Heart left ventricle (tissue), 16 donors: ENCODE results near the gene RAB30. TPM values are rescaled to one million over a fixed set of nuclear protein-coding genes. Genes with fewer than 3 reads are reported as not detected.
A peak's percentile ranks its signal among the peaks of the same experiment; 100 is the strongest.

Experiments
- ATAC-seq, 4 donors: fragments of 200-7000 bp; cut with Tn5 transposase; one replicate each; pipeline ENCODE4 v1.9.1; 2020 to 2022; ENCODE audit warnings: moderate library complexity in 4 of 4, mild to moderate bottlenecking in 3 of 4, moderate number of reproducible peaks in 1 of 4
- DNase-seq, 5 donors: peaks; one replicate each; pipeline ENCODE4 v3.0.0-alpha.2; 2020
- H3K27ac ChIP-seq, 12 donors: fragments of 200-600 bp; sonication (generic) in 4 of 12; one replicate each; pipeline versions ENCODE4 v1.5.0 to v1.8.0; 2016 to 2022; ENCODE audit warnings: mild to moderate bottlenecking in 2 of 12
- H3K27me3 ChIP-seq, 9 donors: fragments of 200-600 bp; sonication (generic) in 2 of 9; one replicate each; pipeline versions ENCODE4 v1.5.1 to v1.8.0; 2016 to 2022; ENCODE audit warnings: mild to moderate bottlenecking in 3 of 9
- H3K36me3 ChIP-seq, 9 donors: fragments of 200-600 bp; sonication (generic) in 2 of 9; one replicate each; pipeline versions ENCODE4 v1.5.0 to v1.8.0; 2018 to 2022; ENCODE audit warnings: mild to moderate bottlenecking in 2 of 9
- H3K4me1 ChIP-seq, 12 donors: fragments of 200-600 bp; sonication (generic) in 4 of 12; one replicate each; pipeline versions ENCODE4 v1.5.0 to v1.8.0; 2016 to 2022; ENCODE audit warnings: mild to moderate bottlenecking in 3 of 12
- H3K4me3 ChIP-seq, 12 donors: fragments of 200-600 bp; sonication (generic) in 4 of 12; one replicate each; pipeline versions ENCODE4 v1.5.0 to v1.8.0; 2017 to 2022; ENCODE audit warnings: mild to moderate bottlenecking in 9 of 12, moderate library complexity in 4 of 12
- H3K9me3 ChIP-seq, 12 donors: fragments of 200-600 bp; sonication (generic) in 4 of 12; one replicate each; pipeline versions ENCODE4 v1.5.0 to v1.8.0; 2016 to 2022; ENCODE audit warnings: mild to moderate bottlenecking in 1 of 12
- POLR2A ChIP-seq, 2 donors: fragments of 450-650 bp; IDR thresholded peaks; one replicate each; pipeline ENCODE4 v1.6.1; 2017; ENCODE audit warnings: antibody characterized with exemption in 2 of 2, mild to moderate bottlenecking in 2 of 2, moderate library complexity in 2 of 2
- WGBS, 4 donors: extraction: QIAGEN DNeasy Blood & Tissue Kit in 2 of 4; methylation state at CpG; one replicate each; pipeline versions ENCODE4 v1.1.5 to v1.1.7; 2013 to 2018; 5-methylcytosine and 5-hydroxymethylcytosine counted together
- intact Hi-C, 10 donors: fragments of 100-400 bp; cut with DNase I; formaldehyde crosslinking; loops; one replicate each; pipeline versions ENCODE4 v1.11.1 to v1.14.2; 2022
- polyA plus RNA-seq, 2 donors: library from polyadenylated mRNA; stranded (reverse); fragments of 200-250 nt; gene quantifications; one replicate each; pipeline ENCODE4 v1.2.3, GENCODE V29; 2013
- total RNA-seq, 9 donors: library from RNA; depleted of rRNA in 2 of 9; stranded (reverse); fragments of >200 nt in 2 of 9; fragmentation: NEBNext Ultra II Directional in 3 of 9; extraction: Animal tissue kit (Norgen Biotek cat#: 25700) in 3 of 9; gene quantifications; one replicate each; pipeline versions ENCODE4 v1.1.0 to v1.2.4, GENCODE V29; 2016 to 2023
- TF ChIP-seq, protein P1 (sequence below), 12 donors: fragments of 200-600 bp; sonication (generic) in 4 of 12; IDR thresholded peaks; one replicate each; pipeline versions ENCODE4 v1.5.0 to v1.8.0; 2018 to 2022; ENCODE audit warnings: antibody characterized with exemption in 12 of 12, mild to moderate bottlenecking in 5 of 12
- donor health status: ischemic (EF 13 %, LVEDD 7.1; RV severe dilation, severe dysfunction).
- donor health status: healthy with polysubstance abuse.
- donor health status: DM: no; HTN: yes; CAD: no.
- donor health status: DM: no; HTN: no; CAD: no.
- donor health status: ischemic (EF 25% LVEDD 6.9; RV normal size, moderate dysfunction).
- donor health status: ischemic (EF 25% LVEDD 5.7; RV mildly dilated, moderate dysfunction).
- donor health status: healthy.
- donor health status: DM: yes; HTN: yes; CAD: no.
- donor health status: ischemic (EF 35%, LVEDD 5.7; RV mildly dilated, moderate dysfunction).
- donor health status: nonischemic (EF 11% LVEDD 7.7; RV severe dilation, severe dysfunction).
- donor health status: DM: yes; HTN: yes; CAD: no.
- donor health status: PGD.
- donor health status: ischemic (EF 29% LVEDD 5.4; RV normal size, mild dysfunction).
- donor health status: nonischemic (EF 23%, LVEDD 6.1; RV moderate dilation, normal function).

RAB30 gene
- total and polyA plus RNA-seq, 11 donors = 4.4 to 28.4 (median 18.8) TPM

DNA sequence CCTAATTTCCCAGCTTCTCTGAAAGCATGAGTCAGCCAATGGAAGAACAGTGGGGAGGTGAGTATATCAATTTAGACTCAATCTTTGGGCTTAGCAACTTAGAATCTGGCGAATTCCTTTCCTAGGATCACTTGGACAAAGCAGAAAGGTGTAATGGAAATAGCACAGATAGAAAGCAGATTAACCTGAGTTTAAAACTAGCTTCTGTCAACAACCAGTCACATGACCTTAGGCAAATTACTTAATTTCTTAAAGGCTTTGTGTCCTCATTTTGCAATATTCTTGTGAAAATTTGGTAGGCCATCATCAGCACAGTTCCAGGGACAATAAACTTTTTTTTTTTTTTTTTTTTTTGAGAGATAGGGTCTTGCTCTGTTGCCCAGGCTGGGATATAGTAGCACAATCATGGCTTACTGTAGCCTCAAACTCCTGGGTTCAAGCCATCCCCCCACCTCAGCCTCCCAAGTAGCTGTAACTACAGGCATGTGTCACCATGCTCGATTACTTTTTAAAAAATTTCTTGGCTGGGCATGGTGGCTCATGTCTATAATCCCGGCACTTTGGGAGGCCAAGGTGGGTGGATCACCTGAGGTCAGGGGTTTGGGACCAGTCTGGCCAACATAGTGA lies 44.4 kb upstream of the RAB30 start:
- DNase-seq = no peak
- peaks cover 0 to 15% (median 0%) of the 10 kb centered on the region in 12 donors for H3K4me1 ChIP-seq
- peak overlapping the region in 1 of 12 donors; percentile 37 for H3K27ac ChIP-seq
- WGBS, 4 donors = 90 to 98% (median 92%) methylated on average over 3 of the region's 3 CpGs
- H3K36me3 ChIP-seq = no peaks in the 10 kb centered on the region
- H3K27me3 ChIP-seq = no peaks in the 10 kb centered on the region
- intact Hi-C loops = loop anchor here in 1 of 10 donors (5.0 kb wide), 1 partner anchor 41 kb away; the partner anchor contains the start of gene PCF11
- peak overlapping the region in 2 of 12 donors; percentile 13 to 54 for H3K4me3 ChIP-seq
- no peak for ATAC-seq
- TF ChIP-seq POLR2A (IDR thresholded peaks at IDR 0.05) = no peak
- TF ChIP-seq, protein P1, sequence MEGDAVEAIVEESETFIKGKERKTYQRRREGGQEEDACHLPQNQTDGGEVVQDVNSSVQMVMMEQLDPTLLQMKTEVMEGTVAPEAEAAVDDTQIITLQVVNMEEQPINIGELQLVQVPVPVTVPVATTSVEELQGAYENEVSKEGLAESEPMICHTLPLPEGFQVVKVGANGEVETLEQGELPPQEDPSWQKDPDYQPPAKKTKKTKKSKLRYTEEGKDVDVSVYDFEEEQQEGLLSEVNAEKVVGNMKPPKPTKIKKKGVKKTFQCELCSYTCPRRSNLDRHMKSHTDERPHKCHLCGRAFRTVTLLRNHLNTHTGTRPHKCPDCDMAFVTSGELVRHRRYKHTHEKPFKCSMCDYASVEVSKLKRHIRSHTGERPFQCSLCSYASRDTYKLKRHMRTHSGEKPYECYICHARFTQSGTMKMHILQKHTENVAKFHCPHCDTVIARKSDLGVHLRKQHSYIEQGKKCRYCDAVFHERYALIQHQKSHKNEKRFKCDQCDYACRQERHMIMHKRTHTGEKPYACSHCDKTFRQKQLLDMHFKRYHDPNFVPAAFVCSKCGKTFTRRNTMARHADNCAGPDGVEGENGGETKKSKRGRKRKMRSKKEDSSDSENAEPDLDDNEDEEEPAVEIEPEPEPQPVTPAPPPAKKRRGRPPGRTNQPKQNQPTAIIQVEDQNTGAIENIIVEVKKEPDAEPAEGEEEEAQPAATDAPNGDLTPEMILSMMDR (IDR thresholded peaks at IDR 0.05) = no peak
- no peaks in the 10 kb centered on the region for H3K9me3 ChIP-seq

DNA sequence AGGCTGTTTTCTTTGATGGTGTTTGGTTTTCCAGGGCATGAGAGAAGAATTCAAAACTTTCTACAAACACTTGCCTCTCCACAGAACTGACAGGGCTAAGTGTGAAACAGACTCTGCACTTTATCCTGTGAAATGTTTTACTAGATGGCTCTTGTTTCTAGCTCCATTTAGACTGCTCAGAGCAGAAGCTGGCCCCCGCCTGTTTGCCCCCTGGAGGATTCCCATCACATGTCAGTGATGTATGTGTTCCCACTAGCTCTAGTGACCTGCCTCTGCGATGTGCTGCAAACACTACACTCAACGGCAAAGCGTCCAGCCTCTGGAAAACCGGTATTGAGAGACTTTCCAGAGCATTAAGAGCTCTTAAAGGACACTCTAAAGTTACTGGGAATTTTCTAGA lies 43.9 kb upstream of the RAB30 start:
- no peak for ATAC-seq
- intact Hi-C loops = loop anchor here in 1 of 10 donors (5.0 kb wide), 1 partner anchor 42 kb away; the partner anchor contains the start of gene PCF11
- no peaks in the 10 kb centered on the region for H3K27me3 ChIP-seq
- H3K4me3 ChIP-seq = peak overlapping the region in 1 of 12 donors; percentile 13
- H3K36me3 ChIP-seq = no peaks in the 10 kb centered on the region
- peak in 2 of 5 donors; percentile 21 to 32 for DNase-seq
- WGBS, 4 donors = 46 to 56% (median 50%) methylated on average over 5 of the region's 5 CpGs
- TF ChIP-seq, protein P1 (IDR thresholded peaks at IDR 0.05) = peak in 1 of 12 donors; percentile 8
- TF ChIP-seq POLR2A (IDR thresholded peaks at IDR 0.05) = no peak
- no peaks in the 10 kb centered on the region for H3K9me3 ChIP-seq
- peaks cover 0 to 15% (median 0%) of the 10 kb centered on the region in 12 donors for H3K4me1 ChIP-seq
- peak overlapping the region in 1 of 12 donors; percentile 37 for H3K27ac ChIP-seq

DNA sequence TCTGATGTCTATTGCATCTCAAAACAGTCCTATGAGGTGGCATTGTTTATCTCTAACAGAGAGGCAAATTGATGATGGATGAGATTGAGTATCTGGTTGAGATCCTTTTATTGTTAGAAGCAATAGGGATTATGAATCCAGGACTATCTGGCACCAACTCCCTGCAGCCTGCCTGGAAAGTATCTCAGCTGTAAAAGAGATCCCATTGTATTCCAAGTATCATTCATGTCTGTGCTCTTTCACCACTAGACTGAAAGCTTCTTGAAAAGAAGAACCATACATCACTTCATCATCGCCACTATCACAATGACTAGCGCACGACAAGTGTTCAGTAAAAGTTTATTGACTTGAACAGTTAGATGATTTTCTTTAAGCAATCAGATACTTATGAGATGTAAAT lies 43.3 kb upstream of the RAB30 start:
- ATAC-seq = no peak
- H3K4me1 ChIP-seq = peaks cover 0 to 15% (median 0%) of the 10 kb centered on the region in 12 donors
- no peaks in the 10 kb centered on the region for H3K36me3 ChIP-seq
- no peak overlapping the region for H3K4me3 ChIP-seq
- intact Hi-C loops = loop anchor here in 1 of 10 donors (5.0 kb wide), 1 partner anchor 42 kb away; the partner anchor contains the start of gene PCF11
- peak overlapping the region in 1 of 12 donors; percentile 37 for H3K27ac ChIP-seq
- H3K9me3 ChIP-seq = no peaks in the 10 kb centered on the region
- TF ChIP-seq POLR2A (IDR thresholded peaks at IDR 0.05) = no peak
- TF ChIP-seq, protein P1 (IDR thresholded peaks at IDR 0.05) = no peak
- WGBS, 4 donors = 88 to 97% (median 90%) methylated on average over 3 of the region's 3 CpGs
- no peak for DNase-seq
- H3K27me3 ChIP-seq = no peaks in the 10 kb centered on the region

DNA sequence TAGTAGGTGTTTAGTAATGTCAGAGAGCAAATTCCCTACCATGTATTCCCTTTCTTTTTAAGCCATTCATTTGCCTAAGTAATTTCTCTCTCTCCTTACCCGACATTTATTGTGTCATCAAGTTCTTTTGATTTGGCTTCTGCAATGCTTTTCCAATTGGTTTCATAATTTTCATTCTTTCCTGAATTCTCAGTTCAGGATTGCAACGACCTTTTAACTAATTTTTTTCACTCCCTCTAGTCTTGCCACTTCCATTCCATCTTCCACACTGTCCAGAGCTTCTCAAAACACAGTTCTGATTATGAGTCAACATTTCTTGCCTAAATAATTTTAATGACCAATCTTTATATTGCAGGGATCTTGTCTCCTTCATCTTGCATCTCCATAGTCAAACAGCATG lies 41.2 kb upstream of the RAB30 start:
- H3K9me3 ChIP-seq = no peaks in the 10 kb centered on the region
- no peak for DNase-seq
- no peak for ATAC-seq
- peaks cover 0 to 15% (median 0%) of the 10 kb centered on the region in 12 donors for H3K4me1 ChIP-seq
- intact Hi-C loops = no loop called here
- 69 to 74% (median 71%) methylated on average over 2 of the region's 2 CpGs for WGBS, 4 donors
- H3K4me3 ChIP-seq = no peak overlapping the region
- TF ChIP-seq, protein P1 (IDR thresholded peaks at IDR 0.05) = no peak
- no peak for TF ChIP-seq POLR2A (IDR thresholded peaks at IDR 0.05)
- no peaks in the 10 kb centered on the region for H3K36me3 ChIP-seq
- H3K27ac ChIP-seq = no peak overlapping the region
- no peaks in the 10 kb centered on the region for H3K27me3 ChIP-seq
